Tibial nerve (tissue), 4 donors: ENCODE results near the gene ARMCX2. TPM values are rescaled to one million over a fixed set of nuclear protein-coding genes. Genes with fewer than 3 reads are reported as not detected.

Source experiments
- small RNA-seq: library from RNA; depleted of rRNA; stranded (forward); fragments of <200 nt; gene quantifications from one replicate; pipeline ENCODE3, GENCODE V24; 2016
- total RNA-seq, 4 donors: library from RNA; depleted of rRNA; stranded (reverse); fragments of >200 nt; gene quantifications; one replicate each; pipeline ENCODE4 v1.1.0, GENCODE V29; 2016

Gene ARMCX2
- total RNA-seq, 4 donors from 2014 or later, result 30.6 to 42.0 (median 36.0) TPM

Small RNA genes within 50 kb of the gene (small RNA-seq; reads per million reads assigned to genes)
- gene RNU6-30P (not detected), gene RNU6-587P (not detected)

Other genes with a start within 250 kb of the ARMCX2 start
- 100 to 1,000 TPM in 1 of 4 donors, 10 to 100 TPM in 3; 15.9 to 120 (median 18.7) TPM for gene ARMCX4, start 174.4 kb downstream of the ARMCX2 start, total RNA-seq
- gene ARMCX1, start 109.3 kb downstream of the ARMCX2 start, total RNA-seq, result 10 to 100 TPM; 28.2 to 34.3 (median 30.6) TPM
- 10 to 100 TPM; 16.5 to 19.4 (median 16.8) TPM for gene ARMCX6, start 41.9 kb downstream of the ARMCX2 start, total RNA-seq
- gene ARMCX3, start 36.7 kb downstream of the ARMCX2 start, total RNA-seq, result 10 to 100 TPM; 28.2 to 44.4 (median 43.0) TPM